Panc1 (cell line): ENCODE measurements around the gene PTPRE. TPM values are rescaled to one million over a fixed set of nuclear protein-coding genes. Genes with fewer than 3 reads are reported as not detected.

Experiments
- ATAC-seq: fragments of 200-7000 bp; cut with Tn5 transposase; 2 replicates; pipeline ENCODE4 v1.9.1; 2020; ENCODE audit warnings: mild to moderate bottlenecking, moderate library complexity
- BruUV-seq: library from RNA; stranded (reverse); fragments of 400-500 nt; replicated peaks from 2 replicates; lab custom pipeline; 2021; lab: Mats Ljungman, UMichigan
- CTCF ChIA-PET: fragments of 300-600 bp; sonication (Branson Sonifier 250); formaldehyde crosslinking; loops from one replicate; lab custom pipeline; 2022; ENCODE audit warnings: antibody characterized with exemption; lab: Charles Lee
- POLR2A ChIA-PET: fragments of 300-600 bp; sonication (Branson Sonifier 250); formaldehyde crosslinking; loops from one replicate; lab custom pipeline; 2022; ENCODE audit warnings: antibody characterized with exemption; lab: Charles Lee
- DNase-seq: peaks from one replicate; pipeline ENCODE4 v3.0.0-alpha.2; 2010; ENCODE audit warnings: low read depth, low spot score
- H3K27ac ChIP-seq: 2 replicates; pipeline ENCODE4 v1.5.1; 2011; ENCODE audit warnings: mild to moderate bottlenecking, low read length, inconsistent platforms
- H3K27me3 ChIP-seq: fragments of 200-500 bp; sonication (Bioruptor generic); 2 replicates; pipeline ENCODE4 v1.6.0; 2014; ENCODE audit warnings: low read length, inconsistent platforms; ENCODE audit not compliant: control insufficient read depth, insufficient read depth
- H3K36me3 ChIP-seq: fragments of 200-500 bp; sonication (Bioruptor generic); 2 replicates; pipeline ENCODE4 v1.5.1; 2014; ENCODE audit warnings: inconsistent platforms, mild to moderate bottlenecking, low read length, moderate library complexity; ENCODE audit not compliant: control insufficient read depth, insufficient read depth
- H3K4me1 ChIP-seq: 2 replicates; pipeline ENCODE4 v1.5.1; 2011; ENCODE audit warnings: inconsistent platforms, mild to moderate bottlenecking, low read length, moderate library complexity; ENCODE audit not compliant: control insufficient read depth, insufficient read depth
- H3K4me3 ChIP-seq, 2 experiments: 2 replicates each; pipeline ENCODE4 v1.5.1; 2011 to 2012; ENCODE audit warnings: low read depth in 2 of 2, low read length in 2 of 2, mild to moderate bottlenecking in 2 of 2, inconsistent platforms in 1 of 2, moderate library complexity in 1 of 2
- H3K9me3 ChIP-seq: fragments of 200-500 bp; sonication (Bioruptor generic); 2 replicates; pipeline ENCODE4 v1.5.1; 2014; ENCODE audit warnings: low read depth, mild to moderate bottlenecking, inconsistent platforms, low read length, moderate library complexity; ENCODE audit not compliant: control insufficient read depth, insufficient read depth
- POLR2AphosphoS5 ChIP-seq: IDR thresholded peaks from 2 replicates; pipeline ENCODE4 v1.6.1; 2012; ENCODE audit warnings: mild to moderate bottlenecking, low read depth, low read length, moderate library complexity
- REST ChIP-seq, 2 experiments: IDR thresholded peaks; 2 replicates each; pipeline ENCODE4 v1.6.1; 2011 to 2012; ENCODE audit warnings: low read depth in 2 of 2, control low read depth in 1 of 2, low read length in 1 of 2, mild to moderate bottlenecking in 1 of 2, moderate library complexity in 1 of 2; ENCODE audit not compliant: insufficient read depth in 1 of 2
- SIN3A ChIP-seq: IDR thresholded peaks from 2 replicates; pipeline ENCODE4 v1.6.1; 2012; ENCODE audit warnings: low read depth, mild to moderate bottlenecking, low read length, moderate library complexity, borderline replicate concordance; ENCODE audit not compliant: insufficient read depth
- TCF7L2 ChIP-seq: IDR thresholded peaks from 2 replicates; pipeline ENCODE4 v1.6.1; 2011; ENCODE audit warnings: mild to moderate bottlenecking, low read depth, low read length, inconsistent platforms
- in situ Hi-C: cut with HindIII; loops from 2 replicates; pipeline ENCODE4 v1.10.0; 2016; ENCODE audit warnings: low sequenced_read_pairs, low pct_unique_long_range_greater_than_20kb
- intact Hi-C: fragments of 100-400 bp; cut with micrococcal nuclease; formaldehyde crosslinking; loops from one replicate; pipeline ENCODE4 v1.10.0; 2022; ENCODE audit not compliant: unreplicated experiment
- total RNA-seq: library from RNA; stranded (reverse); gene quantifications from one replicate; pipeline ENCODE4 v1.2.1, GENCODE V29; 2021; ENCODE audit not compliant: unreplicated experiment
- TF ChIP-seq, protein P1 (sequence below): fragments of 450-650 bp; IDR thresholded peaks from 2 replicates; pipeline ENCODE4 v1.5.1; 2017; ENCODE audit warnings: mild to moderate bottlenecking

PTPRE gene
- total RNA-seq, 1 experiment from 2014 or later = 0.44 TPM

DNA sequence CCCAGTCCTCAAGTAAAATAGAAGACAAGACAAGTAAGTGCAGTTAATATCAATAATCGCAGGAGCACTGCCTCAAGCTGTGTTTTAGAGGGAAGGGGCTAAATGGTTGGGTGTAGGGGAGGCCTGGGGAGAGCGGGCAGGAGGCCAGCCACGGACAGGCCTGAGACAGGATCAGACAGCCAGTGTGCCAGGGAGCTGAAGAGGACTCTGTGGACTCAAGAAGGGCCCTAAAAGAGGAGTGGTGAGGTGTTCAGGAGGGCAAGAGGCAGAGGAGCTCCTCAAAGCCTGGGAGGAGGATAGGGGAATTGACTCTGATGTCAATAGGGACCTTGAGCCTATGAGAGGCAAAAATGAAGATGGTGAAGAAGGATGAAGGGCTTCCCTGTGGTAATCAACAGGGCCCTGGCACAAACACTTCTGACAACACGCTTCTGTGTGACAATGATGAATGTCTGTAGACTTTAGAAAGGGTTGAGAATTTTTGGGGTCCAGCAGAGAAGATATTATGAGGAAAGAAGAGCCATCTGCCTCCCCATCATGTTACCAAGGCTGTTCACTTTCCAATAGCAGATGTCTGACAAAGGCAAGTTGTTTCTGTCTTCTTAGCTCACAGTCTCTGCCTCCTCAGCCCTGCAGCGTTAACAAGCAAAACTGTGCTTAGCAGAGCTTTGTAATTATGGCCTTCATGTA lies 2.4 kb upstream of the PTPRE start:
- Histone ChIP-seq H3K27ac (no peak overlapping the region), H3K27me3 (peaks cover 9% of the 10 kb centered on the region), H3K9me3 (no peaks in the 10 kb centered on the region), H3K4me1 (peaks cover 6% of the 10 kb centered on the region), H3K4me3 (no peak overlapping the region), H3K36me3 (no peaks in the 10 kb centered on the region; the same call in 1 of the 2 replicates)
- DNase-seq (no peak), ATAC-seq (no peak)
- in situ Hi-C loops = no loop called here
- ChIA-PET CTCF (interaction anchor here (0.5 to 3.7 kb wide), 2 partner anchors 14 to 106 kb away, joined by 3 to 25 read pairs; no protein-coding TSS in a partner anchor), POLR2A (no interaction called here)
- TF ChIP-seq TCF7L2 = no peak
- TF ChIP-seq REST (IDR thresholded peaks at IDR 0.05; ENCODE audit: insufficient read depth in 1 of 2, low read depth in 2 of 2, low read length in 1 of 2) = no peak
- no peak for TF ChIP-seq SIN3A
- TF ChIP-seq, protein P1, sequence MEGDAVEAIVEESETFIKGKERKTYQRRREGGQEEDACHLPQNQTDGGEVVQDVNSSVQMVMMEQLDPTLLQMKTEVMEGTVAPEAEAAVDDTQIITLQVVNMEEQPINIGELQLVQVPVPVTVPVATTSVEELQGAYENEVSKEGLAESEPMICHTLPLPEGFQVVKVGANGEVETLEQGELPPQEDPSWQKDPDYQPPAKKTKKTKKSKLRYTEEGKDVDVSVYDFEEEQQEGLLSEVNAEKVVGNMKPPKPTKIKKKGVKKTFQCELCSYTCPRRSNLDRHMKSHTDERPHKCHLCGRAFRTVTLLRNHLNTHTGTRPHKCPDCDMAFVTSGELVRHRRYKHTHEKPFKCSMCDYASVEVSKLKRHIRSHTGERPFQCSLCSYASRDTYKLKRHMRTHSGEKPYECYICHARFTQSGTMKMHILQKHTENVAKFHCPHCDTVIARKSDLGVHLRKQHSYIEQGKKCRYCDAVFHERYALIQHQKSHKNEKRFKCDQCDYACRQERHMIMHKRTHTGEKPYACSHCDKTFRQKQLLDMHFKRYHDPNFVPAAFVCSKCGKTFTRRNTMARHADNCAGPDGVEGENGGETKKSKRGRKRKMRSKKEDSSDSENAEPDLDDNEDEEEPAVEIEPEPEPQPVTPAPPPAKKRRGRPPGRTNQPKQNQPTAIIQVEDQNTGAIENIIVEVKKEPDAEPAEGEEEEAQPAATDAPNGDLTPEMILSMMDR = no peak
- no peak for TF ChIP-seq POLR2AphosphoS5
- intact Hi-C loops = loop anchor here (10.0 kb wide), 1 partner anchor 250 kb away; no protein-coding TSS in a partner anchor
- no TSS peak for BruUV-seq

GRCh38 chr10:127905001-127905847 lies 1.7 kb upstream of the PTPRE start:
- POLR2A ChIA-PET = no interaction called here
- Histone ChIP-seq H3K9me3 (no peaks in the 10 kb centered on the region), H3K27me3 (peaks cover 9% of the 10 kb centered on the region), H3K36me3 (no peaks in the 10 kb centered on the region; the same call in 1 of the 2 replicates), H3K27ac (no peak overlapping the region), H3K4me1 (peaks cover 6% of the 10 kb centered on the region), H3K4me3 (no peak overlapping the region)
- intact Hi-C loops = loop anchor here (10.0 kb wide), 1 partner anchor 250 kb away; no protein-coding TSS in a partner anchor
- DNase-seq (no peak), ATAC-seq (no peak)
- TF ChIP-seq SIN3A = no peak
- TF ChIP-seq POLR2AphosphoS5 = no peak
- TF ChIP-seq REST (IDR thresholded peaks at IDR 0.05; ENCODE audit: insufficient read depth in 1 of 2, low read depth in 2 of 2, low read length in 1 of 2) = no peak
- TF ChIP-seq, protein P1 = no peak
- TF ChIP-seq TCF7L2 = no peak
- CTCF ChIA-PET = interaction anchor here (0.5 to 3.7 kb wide), 4 partner anchors 13 to 164 kb away, joined by 3 to 25 read pairs (median 8); no protein-coding TSS in a partner anchor
- BruUV-seq = no TSS peak
- in situ Hi-C loops = no loop called here
